GM19324 (cell line): ENCODE results near the gene DPEP3.
"Not testable (repeated sequence)": the region's sequence is repeated elsewhere in the genome, so short reads cannot be mapped to it uniquely, and the experiment has no call there.

Experiments used
- ATAC-seq: cut with Tn5 transposase; IDR thresholded peaks from one replicate; pipeline ENCODE4 v1.9.1; 2021; ENCODE audit warnings: mild to moderate bottlenecking, moderate library complexity; ENCODE audit not compliant: unreplicated experiment, low FRiP score

DPEP3 gene

GRCh38 chr16:67948015-67948414 lies 32.3 kb downstream of the DPEP3 start:
- no peak for ATAC-seq

GRCh38 chr16:67946966-67947558 lies 33.2 kb downstream of the DPEP3 start:
- no peak for ATAC-seq

- no peak for ATAC-seq
Observed at GRCh38 chr16:67946128-67946569, 34.1 kb downstream of the DPEP3 start.

- no peak for ATAC-seq
Observed at GRCh38 chr16:67945392-67945933, 34.8 kb downstream of the DPEP3 start.

GRCh38 chr16:67944690-67945391 lies 35.5 kb downstream of the DPEP3 start:
- ATAC-seq: no peak

- no peak for ATAC-seq
Observed at GRCh38 chr16:67943619-67944504, 36.4 kb downstream of the DPEP3 start, which contains the start of gene LCAT. LCAT (minus strand) TSS chr16:67944120; CDS start chr16:67944101, 19 bp downstream.

- ATAC-seq: no peak
Observed at GRCh38 chr16:67943256-67943618, 37.1 kb downstream of the DPEP3 start.

GRCh38 chr16:67942510-67943255 lies 37.6 kb downstream of the DPEP3 start:
- no peak for ATAC-seq

- no peak for ATAC-seq
Observed at GRCh38 chr16:67942200-67942509, 38.1 kb downstream of the DPEP3 start.

GRCh38 chr16:67941469-67942199 lies 38.7 kb downstream of the DPEP3 start:
- ATAC-seq: no peak

- ATAC-seq: no peak
Observed at GRCh38 chr16:67940446-67941089, 39.7 kb downstream of the DPEP3 start.

GRCh38 chr16:67939507-67940445 lies 40.5 kb downstream of the DPEP3 start:
- ATAC-seq: no peak

GRCh38 chr16:67937713-67938112 lies 42.6 kb downstream of the DPEP3 start:
- ATAC-seq: not testable (repeated sequence)

GRCh38 chr16:67936880-67937605 lies 43.3 kb downstream of the DPEP3 start:
- ATAC-seq: no peak

GRCh38 chr16:67936124-67936879 lies 44.0 kb downstream of the DPEP3 start, which contains the start of gene PSMB10:
PSMB10 (minus strand) TSS chr16:67936850; CDS start chr16:67936749, 101 bp downstream.
- peak; percentile 43 for ATAC-seq

- ATAC-seq: peak; percentile 87
Observed at GRCh38 chr16:67935402-67936123, 44.7 kb downstream of the DPEP3 start.
